NCI-H1092 treated with DMSO at 0.1 percent for 48 hours (cell line): Measurements from ENCODE around the gene ACADS.

ENCODE experiments used
- DNase-seq: peaks from one replicate; lab custom pipeline; 2025; lab: John Stamatoyannopoulos, UW

Gene ACADS

GRCh38 chr12:120757226-120757742, 31.7 kb downstream of the ACADS start:
- DNase-seq = no peak

GRCh38 chr12:120757949-120758348, 32.3 kb downstream of the ACADS start:
- no peak for DNase-seq

- DNase-seq = no peak
Measured at GRCh38 chr12:120758798-120759590, 33.4 kb downstream of the ACADS start.

DNA sequence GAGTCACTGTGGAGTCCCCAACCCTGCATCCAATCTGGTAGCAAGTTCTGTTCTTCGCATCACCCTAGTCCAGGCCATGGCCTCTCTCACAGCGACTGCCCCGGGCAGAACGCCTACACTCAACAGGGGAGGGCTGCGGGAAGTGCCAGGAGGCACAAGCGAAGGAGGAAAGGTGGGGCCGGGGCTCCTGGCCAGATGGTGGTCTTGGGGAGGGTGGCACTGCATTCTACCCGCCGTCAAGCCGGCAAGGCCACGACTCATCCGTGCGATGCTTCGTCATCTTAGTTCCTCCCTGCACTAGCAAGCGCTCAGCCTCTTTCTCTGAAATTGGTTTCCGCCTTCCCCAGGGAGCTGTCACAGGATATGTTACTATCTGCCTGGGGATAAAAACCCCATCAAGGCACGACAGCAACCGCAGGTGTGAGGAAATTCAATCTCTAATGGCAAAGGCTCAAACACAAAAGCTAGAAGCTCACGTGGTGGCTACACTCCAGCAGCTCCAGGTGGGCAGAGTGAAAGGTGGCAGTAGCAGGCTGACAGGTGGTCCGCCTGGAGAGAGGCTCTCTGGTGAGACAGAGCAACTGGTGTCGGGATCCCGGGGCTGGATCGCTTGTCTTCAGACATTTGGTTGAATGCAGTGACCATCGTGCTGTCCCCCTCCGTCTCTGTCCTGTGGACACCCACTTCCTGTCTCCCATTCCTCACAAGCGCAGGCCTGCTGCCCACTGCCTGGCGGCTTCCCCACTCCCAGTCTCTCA, 34.1 kb downstream of the ACADS start:
- DNase-seq = peak; percentile 69

- DNase-seq = no peak
Measured at GRCh38 chr12:120760349-120761254, 35.0 kb downstream of the ACADS start.

DNA sequence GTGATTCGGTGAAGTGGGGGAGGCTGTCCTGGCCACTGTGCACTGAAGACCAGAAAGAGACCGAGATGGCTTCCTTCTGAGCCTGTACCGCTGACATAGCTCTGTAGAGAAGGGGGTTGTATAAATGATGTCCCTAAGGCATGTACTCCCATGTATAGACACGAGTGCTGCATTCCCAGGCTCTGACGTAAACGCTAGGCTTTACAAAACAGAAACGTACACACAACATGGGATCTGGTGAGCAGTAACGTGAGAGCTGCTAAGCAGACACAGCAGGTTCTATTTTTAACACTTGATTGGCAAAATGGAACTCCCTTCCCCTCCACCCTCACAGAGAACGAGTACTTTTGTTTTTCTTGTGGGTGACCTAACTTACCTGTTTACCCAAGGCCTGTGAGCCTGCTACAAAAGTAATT, 35.9 kb downstream of the ACADS start:
- no peak for DNase-seq

- DNase-seq = no peak
Measured at GRCh38 chr12:120762086-120762485, 36.5 kb downstream of the ACADS start.

GRCh38 chr12:120763250-120763649, 37.6 kb downstream of the ACADS start:
- DNase-seq = no peak

DNA sequence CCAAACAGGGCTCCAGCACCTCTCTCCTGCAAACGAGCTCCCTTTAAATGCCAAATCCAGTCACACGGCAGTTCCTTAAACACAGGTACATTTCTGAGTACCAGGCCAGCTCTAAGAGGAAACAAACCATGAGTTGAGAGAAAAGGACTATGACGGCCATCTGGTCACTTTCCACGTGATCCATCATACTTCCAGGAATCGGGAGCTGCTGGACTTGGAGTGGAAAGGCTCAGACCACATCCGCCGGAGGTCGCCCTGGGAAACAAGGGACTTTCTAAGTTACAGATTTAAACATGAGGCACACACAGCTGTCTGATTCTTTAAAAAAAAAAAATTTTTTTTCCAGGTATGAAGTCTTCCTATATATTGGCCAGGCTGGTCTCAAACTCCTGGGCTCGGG, 39.2 kb downstream of the ACADS start:
- no peak for DNase-seq

DNA sequence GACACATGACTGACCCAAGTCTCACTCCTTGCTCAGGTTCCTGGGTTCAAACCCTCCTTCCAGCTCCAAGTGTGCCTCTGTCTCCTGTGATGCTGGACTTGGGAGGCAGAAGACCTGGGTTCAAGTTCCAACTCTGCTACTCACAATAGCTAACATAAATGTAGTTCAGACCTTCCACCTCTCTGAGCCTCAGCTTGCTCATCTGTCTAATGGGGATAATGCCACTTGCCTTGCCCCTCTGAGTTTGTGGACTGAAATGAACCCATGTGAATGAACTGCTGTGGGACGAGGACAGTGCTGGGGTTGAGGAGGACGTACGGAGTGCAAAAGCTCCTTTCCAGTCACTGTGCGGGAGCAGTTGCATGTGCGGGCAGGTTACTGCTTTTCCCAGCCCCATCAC, 40.9 kb downstream of the ACADS start:
- no peak for DNase-seq

DNA sequence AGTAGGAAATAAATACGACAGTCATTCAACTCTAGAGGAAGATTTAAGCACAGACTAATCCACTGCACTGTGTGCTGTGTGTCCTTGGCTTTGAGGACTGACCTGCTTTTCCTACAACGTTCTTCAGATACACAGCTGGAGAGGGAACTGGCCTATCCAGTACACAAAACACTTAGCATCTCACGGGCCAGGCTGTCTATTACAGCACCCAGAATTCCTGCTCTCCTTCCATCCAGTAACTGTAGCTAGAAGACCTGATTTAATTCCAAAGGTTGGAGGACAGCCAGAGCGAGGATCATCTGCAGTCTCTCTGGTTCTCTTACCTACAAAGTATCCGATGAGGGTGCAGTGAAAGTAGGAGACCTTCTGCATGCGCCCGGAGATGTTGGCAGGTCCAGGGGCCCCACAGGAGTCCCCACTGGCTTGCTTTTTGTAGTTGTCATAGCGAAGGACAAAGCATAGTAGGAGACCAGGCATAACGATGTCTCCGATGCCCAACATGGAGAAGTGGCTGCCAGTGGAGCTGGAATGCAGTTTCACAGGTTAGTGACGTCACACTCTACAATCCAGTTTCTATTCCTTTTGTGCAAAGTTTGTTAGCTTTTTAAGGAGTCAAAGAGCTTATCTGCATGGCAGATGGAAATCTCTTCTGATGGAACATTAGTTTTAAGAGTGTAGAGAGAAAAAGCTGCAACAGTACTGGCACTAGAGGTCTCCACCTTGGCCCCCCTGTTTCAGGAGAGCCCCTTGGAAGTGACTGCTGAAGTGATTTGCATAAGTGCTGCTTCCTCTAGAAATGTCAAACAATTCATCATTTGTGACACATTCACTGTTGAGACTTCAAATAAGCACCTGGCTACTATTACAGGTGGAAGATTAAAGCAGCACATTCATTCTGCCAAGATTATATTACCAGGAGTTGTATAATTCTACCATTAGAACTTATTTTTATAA, 41.7 kb downstream of the ACADS start:
- DNase-seq = no peak

DNA sequence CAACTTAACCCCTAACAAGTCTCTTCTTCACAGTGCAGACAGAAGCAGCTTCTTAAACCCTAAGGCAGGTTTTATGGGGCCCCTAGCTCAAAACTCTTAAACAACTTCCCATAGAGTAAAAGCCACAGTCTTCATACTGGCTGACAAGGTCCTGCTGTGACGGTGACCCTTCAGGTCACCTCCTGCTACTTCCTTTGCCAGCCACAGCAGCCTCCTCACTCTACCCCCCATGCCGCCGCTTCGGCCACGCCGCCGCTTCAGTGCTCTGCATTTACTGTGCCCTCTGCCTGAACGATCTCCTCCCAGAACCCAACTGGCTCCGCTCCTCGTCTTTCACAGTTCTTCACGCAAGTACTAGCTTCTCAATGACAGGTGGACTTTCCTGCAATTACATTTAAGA, 45.5 kb downstream of the ACADS start:
- no peak for DNase-seq

GRCh38 chr12:120774169-120774916, 48.7 kb downstream of the ACADS start:
- DNase-seq = no peak

DNA sequence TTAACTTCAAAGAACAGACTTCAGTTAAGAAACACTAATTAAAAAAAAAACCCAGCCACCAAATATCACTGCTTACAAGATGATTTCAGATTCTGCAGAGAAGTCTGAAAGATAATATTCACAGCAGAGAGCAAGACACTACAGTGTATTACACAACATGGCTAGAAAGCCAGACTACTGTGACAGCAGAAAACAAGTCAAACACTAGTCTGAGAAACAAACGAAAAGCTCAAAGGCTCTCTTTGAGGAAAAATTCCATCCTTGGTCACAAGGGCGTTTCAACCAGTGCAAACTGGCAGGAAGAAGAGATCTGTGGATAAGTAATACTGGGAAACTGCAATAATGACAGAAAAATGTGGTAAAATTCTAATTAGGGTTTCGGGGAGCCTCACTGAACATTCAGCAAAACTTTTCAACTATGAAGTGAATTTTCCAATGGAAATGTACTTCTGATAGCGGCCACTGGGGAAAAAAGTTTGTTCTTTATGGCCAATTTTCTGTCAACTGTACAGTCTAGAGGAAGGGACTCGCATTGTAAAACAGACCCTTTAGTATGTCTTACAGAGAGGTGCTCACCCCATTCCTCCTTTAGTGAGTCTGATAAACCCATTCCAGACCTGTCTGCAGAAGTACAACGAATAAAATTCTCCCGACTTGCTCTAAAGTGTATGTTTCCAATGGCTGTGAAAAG, 50.4 kb downstream of the ACADS start:
- no peak for DNase-seq

DNA sequence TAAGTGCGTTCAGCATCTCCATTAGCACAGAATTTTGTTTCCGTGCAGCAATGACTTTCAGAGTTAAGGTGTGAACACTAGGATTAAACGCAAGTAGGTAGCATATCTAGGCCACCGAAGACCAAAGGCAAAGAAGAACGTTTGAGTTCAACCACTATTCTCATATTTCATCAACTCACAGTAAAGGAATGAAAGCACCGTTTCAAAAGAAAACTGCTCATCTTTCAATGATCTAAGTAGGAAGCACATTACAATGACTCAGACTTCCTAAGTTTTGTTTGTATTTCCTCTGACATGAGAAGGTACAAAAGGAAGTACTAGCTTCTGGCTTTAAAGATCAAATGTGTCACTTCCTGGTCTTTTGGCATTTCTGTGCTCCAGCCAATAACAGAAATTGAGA, 57.6 kb downstream of the ACADS start:
- no peak for DNase-seq

GRCh38 chr12:120784804-120785203, 59.2 kb downstream of the ACADS start:
- DNase-seq = no peak

- no peak for DNase-seq
Measured at GRCh38 chr12:120787889-120788288, 62.3 kb downstream of the ACADS start.
